ENCODE results near the gene PLD6.

DNA sequence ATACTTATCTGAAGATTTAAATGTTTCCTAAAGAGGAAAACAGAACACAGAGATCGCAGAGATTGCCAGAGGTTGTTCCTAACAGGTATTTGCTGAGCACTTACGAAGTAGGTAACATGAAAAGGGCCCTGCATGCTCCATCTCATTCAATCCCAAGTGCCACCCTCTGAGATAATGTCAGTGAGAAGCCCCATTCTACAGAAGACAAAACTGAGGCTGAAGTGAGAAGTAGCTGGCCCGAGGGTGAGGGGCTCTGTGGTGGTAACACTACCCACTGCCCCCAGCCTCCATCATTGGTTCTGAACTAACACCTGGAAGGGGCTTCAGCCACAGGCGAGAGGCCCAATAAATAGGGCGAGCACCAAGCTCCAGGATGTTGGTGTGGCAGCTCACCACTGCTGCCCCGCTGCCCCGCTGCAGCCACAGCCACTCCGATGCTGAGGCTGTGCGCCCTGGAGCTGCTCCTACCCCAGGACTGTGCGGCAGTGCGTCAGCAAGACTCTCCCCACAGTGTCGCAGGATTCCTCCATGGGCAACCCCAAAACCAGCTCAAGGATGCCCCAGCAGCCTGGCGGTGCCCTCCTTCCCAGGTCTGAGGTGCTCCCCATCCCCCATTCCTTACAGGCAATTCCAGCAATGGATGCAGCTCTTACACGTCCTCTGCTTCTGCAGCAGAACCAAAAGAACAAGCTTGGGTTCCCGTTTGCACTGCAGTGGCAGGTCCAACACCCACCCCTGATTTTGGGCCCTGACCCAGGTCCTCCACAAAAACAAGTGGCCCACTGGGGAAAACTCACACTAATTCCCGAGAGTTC, 20.5 kb upstream of the PLD6 start:
- TF ChIP-seq POLR2A (IDR thresholded peaks at IDR 0.05; ENCODE audit: low read length), result no peak
- TF ChIP-seq GATA1 (IDR thresholded peaks at IDR 0.05; ENCODE audit: low read depth, low read length), result no peak
